ENCODE measurements around the gene MYDGF. TPM values are rescaled to one million over a fixed set of nuclear protein-coding genes. Genes with fewer than 3 reads are reported as not detected.

Gene MYDGF
- total and polyA plus RNA-seq, 9 of the 15 experiments (the other 6 are each of a cell fraction or from before 2014, with no cell fraction given) = 4.2 to 141 (median 82.1) TPM

DNA sequence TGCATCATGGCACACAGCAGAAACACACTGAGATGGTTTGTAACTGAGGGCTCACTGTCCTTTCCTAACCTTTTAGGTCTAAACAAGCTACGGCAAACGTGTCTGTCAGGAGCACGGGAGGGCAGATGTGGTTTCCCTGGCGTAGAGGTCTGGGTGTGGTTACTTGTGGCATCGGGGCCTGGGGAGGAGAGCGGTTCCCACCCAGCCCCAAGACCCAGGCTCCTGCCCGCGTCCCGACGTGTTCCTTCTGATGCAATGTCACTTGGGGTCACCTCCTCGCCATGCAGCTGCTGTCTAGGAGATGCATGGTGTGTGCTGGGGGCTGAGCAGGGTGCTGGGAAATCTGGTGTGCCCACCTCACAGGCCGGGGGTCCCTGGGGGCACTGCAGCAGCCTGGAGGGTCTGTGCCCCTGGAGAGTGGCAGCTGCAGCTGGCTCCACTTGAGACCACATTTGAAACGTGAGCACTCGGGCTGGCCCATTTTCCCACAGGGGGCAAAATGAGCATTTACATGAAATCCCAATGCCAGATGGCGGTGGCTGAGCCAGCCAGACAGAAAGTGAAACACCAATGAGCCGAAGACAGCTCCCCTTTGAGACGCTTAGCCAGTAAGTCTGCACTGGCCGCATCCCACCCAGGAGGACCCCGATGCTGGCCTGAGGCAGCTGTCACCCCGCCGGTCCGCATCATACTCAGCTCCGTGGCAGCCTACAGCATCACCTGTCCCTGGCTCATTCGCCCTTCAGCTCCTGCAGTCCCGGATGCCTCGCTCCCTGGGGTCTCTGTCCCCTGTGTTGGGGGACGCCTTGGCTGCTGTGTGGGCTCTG, 22.3 kb upstream of the MYDGF start:
- CTCF ChIA-PET (ENCODE audit: low intra/inter-chr PET ratio) = no interaction called here
- Histone ChIP-seq H3K4me1 (replicated peaks in 1 of 2; ENCODE audit: control insufficient read depth in 2 of 2, insufficient read depth in 2 of 2, low read length in 2 of 2) (peaks cover 0 to 33% of the 10 kb centered on the region in 2 experiments; a peak in 2 of 5 replicates), H4K20me1 (replicated peaks; ENCODE audit: control insufficient read depth, insufficient read depth, low read length) (no peaks in the 10 kb centered on the region), H3K4me2 (ENCODE audit: insufficient read depth, low read length) (no peak overlapping the region), H2AFZ (ENCODE audit: low read depth, low read length) (no peak overlapping the region), H3K27me3 (ENCODE audit: control insufficient read depth in 2 of 2, insufficient read depth in 2 of 2, low read length in 2 of 2) (no peaks in the 10 kb centered on the region), H3K36me3 (ENCODE audit: control insufficient read depth, insufficient read depth, low read length) (peaks cover 87% of the 10 kb centered on the region; the same call in 2 of the 3 replicates), H3K79me2 (ENCODE audit: control insufficient read depth, insufficient read depth, low read length) (no peaks in the 10 kb centered on the region), H3K4me3 (no peak overlapping the region), H3K9me1 (ENCODE audit: control insufficient read depth, insufficient read depth, low read length) (peaks cover under 1% of the 10 kb centered on the region), H3K27ac (ENCODE audit: extremely low read depth, low read depth, low read length) (no peak overlapping the region), H3K9me3 (replicated peaks; ENCODE audit: control insufficient read depth, insufficient read depth, low read depth, low read length) (no peaks in the 10 kb centered on the region), H3K9ac (ENCODE audit: insufficient read depth in 1 of 2, low read depth in 2 of 2, low read length in 2 of 2) (peak overlapping the region in 1 of 2 experiments; percentile 1; a peak in 1 of 4 replicates)
- WGBS (ENCODE audit: insufficient coverage, low coverage, missing lambda C conversion rate) = 90% methylated on average over 22 of the region's 27 CpGs
- POLR2A ChIA-PET = interaction anchor here (0.5 kb wide), 1 partner anchor 13 kb away, joined by 3 read pairs; no protein-coding TSS in a partner anchor
- FAIRE-seq (no peak), DNase-seq (ENCODE audit: extremely low read depth in 1 of 4, low spot score in 3 of 4) (no peak), ATAC-seq (no peak)
- intact Hi-C loops (cut with micrococcal nuclease) (no loop called here), in situ Hi-C loops (cut with MboI) (no loop called here)
- no TSS peak for BruUV-seq (replicated peaks)
- TF ChIP-seq, protein P1, sequence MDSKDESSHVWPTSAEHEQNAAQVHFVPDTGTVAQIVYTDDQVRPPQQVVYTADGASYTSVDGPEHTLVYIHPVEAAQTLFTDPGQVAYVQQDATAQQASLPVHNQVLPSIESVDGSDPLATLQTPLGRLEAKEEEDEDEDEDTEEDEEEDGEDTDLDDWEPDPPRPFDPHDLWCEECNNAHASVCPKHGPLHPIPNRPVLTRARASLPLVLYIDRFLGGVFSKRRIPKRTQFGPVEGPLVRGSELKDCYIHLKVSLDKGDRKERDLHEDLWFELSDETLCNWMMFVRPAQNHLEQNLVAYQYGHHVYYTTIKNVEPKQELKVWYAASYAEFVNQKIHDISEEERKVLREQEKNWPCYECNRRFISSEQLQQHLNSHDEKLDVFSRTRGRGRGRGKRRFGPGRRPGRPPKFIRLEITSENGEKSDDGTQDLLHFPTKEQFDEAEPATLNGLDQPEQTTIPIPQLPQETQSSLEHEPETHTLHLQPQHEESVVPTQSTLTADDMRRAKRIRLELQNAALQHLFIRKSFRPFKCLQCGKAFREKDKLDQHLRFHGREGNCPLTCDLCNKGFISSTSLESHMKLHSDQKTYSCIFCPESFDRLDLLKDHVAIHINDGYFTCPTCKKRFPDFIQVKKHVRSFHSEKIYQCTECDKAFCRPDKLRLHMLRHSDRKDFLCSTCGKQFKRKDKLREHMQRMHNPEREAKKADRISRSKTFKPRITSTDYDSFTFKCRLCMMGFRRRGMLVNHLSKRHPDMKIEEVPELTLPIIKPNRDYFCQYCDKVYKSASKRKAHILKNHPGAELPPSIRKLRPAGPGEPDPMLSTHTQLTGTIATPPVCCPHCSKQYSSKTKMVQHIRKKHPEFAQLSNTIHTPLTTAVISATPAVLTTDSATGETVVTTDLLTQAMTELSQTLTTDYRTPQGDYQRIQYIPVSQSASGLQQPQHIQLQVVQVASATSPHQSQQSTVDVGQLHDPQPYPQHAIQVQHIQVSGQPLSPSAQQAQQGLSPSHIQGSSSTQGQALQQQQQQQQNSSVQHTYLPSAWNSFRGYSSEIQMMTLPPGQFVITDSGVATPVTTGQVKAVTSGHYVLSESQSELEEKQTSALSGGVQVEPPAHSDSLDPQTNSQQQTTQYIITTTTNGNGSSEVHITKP (IDR thresholded peaks at IDR 0.05; ENCODE audit: partially characterized antibody) = peak; percentile 23
- TF ChIP-seq OTX1 (CRISPR knock-in tag; IDR thresholded peaks at IDR 0.05) = no peak

Data from K562 (cell line).